GM12892 (cell line): ENCODE measurements around the gene NCAPH2.

Source experiments
- POLR2A ChIP-seq: IDR thresholded peaks from 2 replicates; pipeline ENCODE4 v1.6.1; 2011; ENCODE audit warnings: low read depth, low read length, control low read depth
- POLR2AphosphoS5 ChIP-seq: IDR thresholded peaks from 2 replicates; pipeline ENCODE4 v1.6.1; 2011; ENCODE audit warnings: low read depth, low read length, control low read depth

GRCh38 chr22:50486561-50487289 lies 21.3 kb upstream of the NCAPH2 start, which contains the start of gene MIOX:
- TF ChIP-seq POLR2AphosphoS5 (no peak), POLR2A (no peak)
